Astrocyte (in vitro differentiated cells and primary cell): Measurements from ENCODE around the gene FAM240A. TPM values are rescaled to one million over a fixed set of nuclear protein-coding genes. Genes with fewer than 3 reads are reported as not detected.

ENCODE experiments used
- DNase-seq: peaks from one replicate; pipeline ENCODE4 v3.0.0-alpha.2; 2010; ENCODE audit warnings: low read depth
- FAIRE-seq: peaks from 2 replicates; lab custom pipeline; 2011; peaks lifted over from hg19 to GRCh38; lab: Jason Lieb, UNC
- H2AFZ ChIP-seq: 2 replicates; pipeline ENCODE4 v1.6.0; 2012; ENCODE audit warnings: low read depth, low read length, inconsistent platforms
- H3K27ac ChIP-seq: 2 replicates; pipeline ENCODE4 v1.5.1; 2011; ENCODE audit warnings: low read depth, low read length, inconsistent platforms
- H3K27me3 ChIP-seq: 2 replicates; pipeline ENCODE4 v1.6.0; 2011; ENCODE audit warnings: low read length, inconsistent platforms; ENCODE audit not compliant: insufficient read depth
- H3K36me3 ChIP-seq: 2 replicates; pipeline ENCODE4 v1.5.1; 2011; ENCODE audit warnings: low read length, inconsistent platforms; ENCODE audit not compliant: insufficient read depth
- H3K4me1 ChIP-seq: 2 replicates; pipeline ENCODE4 v1.5.1; 2011; ENCODE audit warnings: low read length, inconsistent platforms; ENCODE audit not compliant: insufficient read depth
- H3K4me2 ChIP-seq: 2 replicates; pipeline ENCODE4 v1.6.0; 2012; ENCODE audit warnings: low read length, inconsistent platforms
- H3K4me3 ChIP-seq: 2 replicates; pipeline ENCODE4 v1.5.1; 2011; ENCODE audit warnings: low read depth, mild to moderate bottlenecking, low read length, inconsistent platforms; ENCODE audit not compliant: insufficient read depth
- H3K79me2 ChIP-seq: 2 replicates; pipeline ENCODE4 v1.6.0; 2012; ENCODE audit warnings: mild to moderate bottlenecking, low read length, inconsistent platforms; ENCODE audit not compliant: insufficient read depth
- H3K9ac ChIP-seq: 2 replicates; pipeline ENCODE4 v1.6.0; 2012; ENCODE audit warnings: mild to moderate bottlenecking, low read length, inconsistent platforms
- H3K9me3 ChIP-seq: 2 replicates; pipeline ENCODE4 v1.5.1; 2012; ENCODE audit warnings: low read depth, mild to moderate bottlenecking, low read length, inconsistent platforms; ENCODE audit not compliant: insufficient read depth
- H4K20me1 ChIP-seq: 2 replicates; pipeline ENCODE4 v1.6.0; 2012; ENCODE audit warnings: low read length, inconsistent platforms; ENCODE audit not compliant: insufficient read depth
- H3K27ac Mint-ChIP-seq: one replicate; pipeline ENCODE4 v1.8.0; 2021; ENCODE audit warnings: mild to moderate bottlenecking, mixed read lengths; ENCODE audit not compliant: unreplicated experiment
- H3K27me3 Mint-ChIP-seq: one replicate; pipeline ENCODE4 v1.8.0; 2021; ENCODE audit warnings: low read depth, mixed read lengths; ENCODE audit not compliant: unreplicated experiment
- H3K36me3 Mint-ChIP-seq: one replicate; pipeline ENCODE4 v1.8.0; 2021; ENCODE audit warnings: low read depth, mixed read lengths; ENCODE audit not compliant: unreplicated experiment
- H3K4me1 Mint-ChIP-seq: one replicate; pipeline ENCODE4 v1.8.0; 2021; ENCODE audit warnings: low read depth, mixed read lengths; ENCODE audit not compliant: unreplicated experiment
- H3K4me3 Mint-ChIP-seq: one replicate; pipeline ENCODE4 v1.8.0; 2021; ENCODE audit warnings: mild to moderate bottlenecking, moderate library complexity, mixed read lengths; ENCODE audit not compliant: unreplicated experiment
- H3K9me3 Mint-ChIP-seq: one replicate; pipeline ENCODE4 v1.8.0; 2021; ENCODE audit warnings: mild to moderate bottlenecking, mixed read lengths; ENCODE audit not compliant: unreplicated experiment
- EZH2 ChIP-seq: IDR thresholded peaks from 2 replicates; pipeline ENCODE4 v1.6.1; 2012; ENCODE audit warnings: mild to moderate bottlenecking, low read length, inconsistent platforms; ENCODE audit not compliant: insufficient read depth
- total RNA-seq: library from RNA; stranded (reverse); gene quantifications from 2 replicates; pipeline ENCODE4 v1.2.1, GENCODE V29; 2021
- TF ChIP-seq, protein P1 (sequence below): IDR thresholded peaks from 2 replicates; pipeline ENCODE4 v1.5.1; 2011; ENCODE audit warnings: low read depth, mild to moderate bottlenecking, inconsistent platforms, low read length, moderate library complexity; ENCODE audit not compliant: insufficient read depth

The FAM240A gene
- total RNA-seq, 1 donor from 2014 or later = not detected

DNA sequence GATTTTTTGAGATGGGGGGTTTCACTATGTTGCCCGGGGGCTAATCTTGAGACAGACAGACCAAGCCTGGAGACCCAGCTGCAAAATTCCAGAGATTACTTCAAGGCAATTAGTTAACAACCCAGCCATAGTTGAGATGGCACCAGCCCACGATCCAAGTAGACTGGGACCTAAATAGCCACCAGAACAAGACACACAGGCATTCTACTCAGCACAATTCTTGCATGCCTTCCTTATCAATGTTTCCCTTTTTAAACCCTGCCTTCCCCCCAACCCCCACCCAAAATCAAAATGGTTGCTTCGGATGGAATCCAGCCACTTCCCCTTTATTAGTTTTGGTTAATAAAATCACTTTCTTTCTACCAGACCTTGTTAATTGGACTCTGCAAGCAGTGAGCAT lies 28.6 kb downstream of the FAM240A start:
- no peak overlapping the region for H3K4me2 ChIP-seq
- H3K27ac Mint-ChIP-seq = no peak overlapping the region
- H3K27me3 ChIP-seq = peaks cover 7% of the 10 kb centered on the region
- no peak overlapping the region for H3K4me3 Mint-ChIP-seq
- no peak for FAIRE-seq
- peaks cover 4% of the 10 kb centered on the region for H3K27me3 Mint-ChIP-seq
- H3K9me3 Mint-ChIP-seq = peaks cover 9% of the 10 kb centered on the region
- H3K36me3 Mint-ChIP-seq = no peaks in the 10 kb centered on the region
- peaks cover 3% of the 10 kb centered on the region for H3K9me3 ChIP-seq
- no peaks in the 10 kb centered on the region for H3K4me1 ChIP-seq
- H3K4me3 ChIP-seq = no peak overlapping the region
- no peak overlapping the region for H2AFZ ChIP-seq
- no peaks in the 10 kb centered on the region for H3K79me2 ChIP-seq
- TF ChIP-seq EZH2 = no peak
- TF ChIP-seq, protein P1, sequence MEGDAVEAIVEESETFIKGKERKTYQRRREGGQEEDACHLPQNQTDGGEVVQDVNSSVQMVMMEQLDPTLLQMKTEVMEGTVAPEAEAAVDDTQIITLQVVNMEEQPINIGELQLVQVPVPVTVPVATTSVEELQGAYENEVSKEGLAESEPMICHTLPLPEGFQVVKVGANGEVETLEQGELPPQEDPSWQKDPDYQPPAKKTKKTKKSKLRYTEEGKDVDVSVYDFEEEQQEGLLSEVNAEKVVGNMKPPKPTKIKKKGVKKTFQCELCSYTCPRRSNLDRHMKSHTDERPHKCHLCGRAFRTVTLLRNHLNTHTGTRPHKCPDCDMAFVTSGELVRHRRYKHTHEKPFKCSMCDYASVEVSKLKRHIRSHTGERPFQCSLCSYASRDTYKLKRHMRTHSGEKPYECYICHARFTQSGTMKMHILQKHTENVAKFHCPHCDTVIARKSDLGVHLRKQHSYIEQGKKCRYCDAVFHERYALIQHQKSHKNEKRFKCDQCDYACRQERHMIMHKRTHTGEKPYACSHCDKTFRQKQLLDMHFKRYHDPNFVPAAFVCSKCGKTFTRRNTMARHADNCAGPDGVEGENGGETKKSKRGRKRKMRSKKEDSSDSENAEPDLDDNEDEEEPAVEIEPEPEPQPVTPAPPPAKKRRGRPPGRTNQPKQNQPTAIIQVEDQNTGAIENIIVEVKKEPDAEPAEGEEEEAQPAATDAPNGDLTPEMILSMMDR = no peak
- no peak for DNase-seq
- H3K4me1 Mint-ChIP-seq = no peaks in the 10 kb centered on the region
- no peak overlapping the region for H3K9ac ChIP-seq
- no peaks in the 10 kb centered on the region for H3K36me3 ChIP-seq
- no peak overlapping the region for H3K27ac ChIP-seq
- H4K20me1 ChIP-seq = no peaks in the 10 kb centered on the region

- Mint-ChIP-seq H3K4me1 (peaks cover 4% of the 10 kb centered on the region), H3K27me3 (peaks cover 4% of the 10 kb centered on the region), H3K9me3 (peaks cover 9% of the 10 kb centered on the region)
Observed at GRCh38 chr3:46642971-46643370, 30.6 kb downstream of the FAM240A start.

GRCh38 chr3:46643701-46644100 lies 31.4 kb downstream of the FAM240A start:
- H3K4me2 ChIP-seq = no peak overlapping the region
- H3K9me3 ChIP-seq = peaks cover 3% of the 10 kb centered on the region
- H3K4me1 ChIP-seq = no peaks in the 10 kb centered on the region
- H3K4me3 ChIP-seq = no peak overlapping the region
- TF ChIP-seq, protein P1 = no peak
- no peak for TF ChIP-seq EZH2
- Mint-ChIP-seq H3K4me1 (peaks cover 4% of the 10 kb centered on the region), H3K27ac (no peak overlapping the region), H3K27me3 (peaks cover 4% of the 10 kb centered on the region), H3K4me3 (no peak overlapping the region), H3K36me3 (no peaks in the 10 kb centered on the region), H3K9me3 (peaks cover 9% of the 10 kb centered on the region)
- DNase-seq = no peak
- no peaks in the 10 kb centered on the region for H3K36me3 ChIP-seq
- H3K9ac ChIP-seq = no peak overlapping the region
- H3K27me3 ChIP-seq = peaks cover 7% of the 10 kb centered on the region
- H4K20me1 ChIP-seq = no peaks in the 10 kb centered on the region
- no peaks in the 10 kb centered on the region for H3K79me2 ChIP-seq
- no peak overlapping the region for H3K27ac ChIP-seq
- no peak for FAIRE-seq
- no peak overlapping the region for H2AFZ ChIP-seq

More at GRCh38 chr3:46642971-46643370, 30.6 kb downstream of the FAM240A start:
- H3K79me2 ChIP-seq = no peaks in the 10 kb centered on the region
- no peak overlapping the region for H3K9ac ChIP-seq
- no peak overlapping the region for H3K4me2 ChIP-seq
- no peaks in the 10 kb centered on the region for H3K4me1 ChIP-seq
- TF ChIP-seq EZH2 = no peak
- TF ChIP-seq, protein P1 = no peak
- peaks cover 7% of the 10 kb centered on the region for H3K27me3 ChIP-seq
- no peak overlapping the region for H3K27ac Mint-ChIP-seq
- H3K9me3 ChIP-seq = peaks cover 3% of the 10 kb centered on the region
- no peaks in the 10 kb centered on the region for H4K20me1 ChIP-seq
- no peak overlapping the region for H3K4me3 Mint-ChIP-seq
- DNase-seq (no peak), FAIRE-seq (no peak)
- H3K27ac ChIP-seq = no peak overlapping the region
- no peaks in the 10 kb centered on the region for H3K36me3 Mint-ChIP-seq
- no peak overlapping the region for H2AFZ ChIP-seq
- H3K4me3 ChIP-seq = no peak overlapping the region
- no peaks in the 10 kb centered on the region for H3K36me3 ChIP-seq
